CD4-positive, CD25-positive, alpha-beta regulatory T cell (primary cell): ENCODE data around the gene PADI6. TPM values are rescaled to one million over a fixed set of nuclear protein-coding genes. Genes with fewer than 3 reads are reported as not detected.

Experiments
- polyA plus RNA-seq, 4 donors: library from polyadenylated mRNA; unstranded; fragments of 300-500 nt; fragmentation: Illumina TruSeq; gene quantifications; one replicate each; pipeline ENCODE4 v1.2.3, GENCODE V29; 2021
- total RNA-seq: library from RNA; stranded (reverse); gene quantifications from one replicate; pipeline ENCODE4 v1.2.3, GENCODE V29; 2022

Gene PADI6
- total and polyA plus RNA-seq, 5 donors from 2014 or later, result 0.14 TPM; not detected in 4

Other genes starting within 250 kb of the PADI6 start
- gene PADI1, start 167.1 kb upstream of the PADI6 start, total RNA-seq, result not detected
- not detected for gene PADI1, start 167.1 kb upstream of the PADI6 start, polyA plus RNA-seq
- not detected for gene PADI3, start 123.1 kb upstream of the PADI6 start, total RNA-seq
- gene PADI3, start 123.1 kb upstream of the PADI6 start, polyA plus RNA-seq, result not detected
- 1.5 TPM for gene PADI4, start 64.0 kb upstream of the PADI6 start, total RNA-seq
- gene PADI4, start 64.0 kb upstream of the PADI6 start, polyA plus RNA-seq, result 1 to 10 TPM in 3 of 4 donors, under 1 TPM in 1; 0.81 to 1.6 (median 1.4) TPM
- gene RCC2, start 67.5 kb downstream of the PADI6 start, total RNA-seq, result 36.0 TPM
- gene RCC2, start 67.5 kb downstream of the PADI6 start, polyA plus RNA-seq, result 10 to 100 TPM; 13.1 to 19.4 (median 16.1) TPM
- not detected for gene ARHGEF10L, start 167.5 kb downstream of the PADI6 start, total RNA-seq
- not detected for gene ARHGEF10L, start 167.5 kb downstream of the PADI6 start, polyA plus RNA-seq